Mucosa of descending colon (tissue), 3 donors: ENCODE results near the gene SYT7. TPM values are rescaled to one million over a fixed set of nuclear protein-coding genes. Genes with fewer than 3 reads are reported as not detected.
"Not testable (repeated sequence)": the region's sequence is repeated elsewhere in the genome, so short reads cannot be mapped to it uniquely, and the experiment has no call there.

ENCODE experiments used
- ATAC-seq: fragments of 200-7000 bp; cut with Tn5 transposase; one replicate; pipeline ENCODE4 v1.9.1; 2020; ENCODE audit warnings: mild to moderate bottlenecking, moderate library complexity
- DNase-seq, 3 donors: peaks; one replicate each; pipeline ENCODE4 v3.0.0-alpha.2; 2020
- H3K36me3 ChIP-seq: fragments of 200-600 bp; one replicate; pipeline ENCODE4 v1.8.0; 2021; ENCODE audit warnings: low read depth, mild to moderate bottlenecking
- H3K4me1 ChIP-seq: fragments of 200-600 bp; one replicate; pipeline ENCODE4 v1.8.0; 2021; ENCODE audit warnings: low read depth, mild to moderate bottlenecking
- H3K4me3 ChIP-seq: fragments of 200-600 bp; one replicate; pipeline ENCODE4 v1.8.0; 2021; ENCODE audit warnings: mild to moderate bottlenecking
- H3K9me3 ChIP-seq: fragments of 200-600 bp; one replicate; pipeline ENCODE4 v1.8.0; 2021; ENCODE audit warnings: mild to moderate bottlenecking
- CTCF ChIP-seq: fragments of 200-600 bp; IDR thresholded peaks from one replicate; pipeline ENCODE4 v1.8.0; 2022; ENCODE audit warnings: antibody characterized with exemption, mild to moderate bottlenecking
- intact Hi-C, 2 donors: fragments of 100-400 bp; cut with DNase I in 1 of 2; cut with micrococcal nuclease in 1 of 2; formaldehyde crosslinking; loops; one replicate each; pipeline versions ENCODE4 v1.11.0 to v1.11.1; 2022; cut with DNase I, micrococcal nuclease
- total RNA-seq, 3 donors: library from RNA; stranded (reverse); fragmentation: NEBNext Ultra II Directional in 2 of 3; extraction: Animal tissue kit (Norgen Biotek cat#: 25700) in 2 of 3; gene quantifications; one replicate each; pipeline versions ENCODE4 v1.2.1 to v1.2.4, GENCODE V29; 2021 to 2023
- donor health status: DM: no; HTN: no; CAD: no; lungs with moderate emphysema.
- donor health status: DM: no; HTN: no; CAD: no.
- donor health status: DM: no; HTN: yes; CAD: no.

The SYT7 gene
- total RNA-seq, 3 donors from 2014 or later = 8.2 to 19.7 (median 19.0) TPM

DNA sequence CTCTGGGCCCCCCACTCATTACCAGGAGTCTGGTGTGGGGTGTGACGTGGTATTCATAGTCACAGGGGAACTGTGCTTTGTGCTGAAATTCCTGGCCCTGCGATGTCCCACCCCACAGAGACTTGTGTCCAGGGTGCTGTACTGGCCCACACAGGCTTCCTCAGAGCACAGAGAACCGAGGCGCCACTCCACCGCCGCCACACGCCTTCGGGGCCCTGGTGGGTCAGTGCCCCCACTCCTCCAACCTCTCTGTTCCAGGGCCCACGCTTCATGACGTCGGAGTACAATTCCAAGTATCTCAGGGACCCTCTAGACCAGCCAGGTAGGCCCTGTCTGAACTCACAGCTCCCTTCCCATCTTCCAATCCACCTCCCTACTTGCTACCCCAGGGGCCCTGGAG, 95.8 kb downstream of the SYT7 start:
- peaks cover 9% of the 10 kb centered on the region for H3K4me1 ChIP-seq
- H3K4me3 ChIP-seq = no peak overlapping the region
- H3K9me3 ChIP-seq = no peaks in the 10 kb centered on the region
- no peak for DNase-seq
- H3K36me3 ChIP-seq = no peaks in the 10 kb centered on the region
- intact Hi-C loops = no loop called here
- no peak for TF ChIP-seq CTCF
- ATAC-seq = no peak

DNA sequence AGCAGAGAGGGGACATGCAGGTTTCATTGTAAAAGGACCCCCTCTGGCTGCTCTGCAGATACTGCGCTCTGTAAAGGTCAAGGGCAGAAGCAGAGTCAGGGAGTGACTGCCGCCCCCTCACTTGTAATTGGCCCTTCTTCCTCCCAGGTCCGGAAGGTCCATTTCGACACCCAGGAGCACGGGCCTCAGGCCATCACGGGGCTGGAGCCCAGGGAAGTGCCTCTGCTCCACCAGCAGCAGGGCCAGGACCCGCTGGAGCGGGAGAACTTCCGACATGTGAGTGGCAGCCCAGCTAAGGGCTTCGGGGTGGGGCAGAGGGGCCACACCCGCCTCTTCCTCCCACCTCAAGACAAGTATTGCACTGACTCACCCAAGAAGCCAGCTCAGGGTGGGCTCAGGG, 96.3 kb downstream of the SYT7 start:
- DNase-seq = no peak
- H3K4me3 ChIP-seq = no peak overlapping the region
- no peak for TF ChIP-seq CTCF
- H3K4me1 ChIP-seq = peaks cover 7% of the 10 kb centered on the region
- intact Hi-C loops = no loop called here
- H3K9me3 ChIP-seq = no peaks in the 10 kb centered on the region
- ATAC-seq = no peak
- no peaks in the 10 kb centered on the region for H3K36me3 ChIP-seq

DNA sequence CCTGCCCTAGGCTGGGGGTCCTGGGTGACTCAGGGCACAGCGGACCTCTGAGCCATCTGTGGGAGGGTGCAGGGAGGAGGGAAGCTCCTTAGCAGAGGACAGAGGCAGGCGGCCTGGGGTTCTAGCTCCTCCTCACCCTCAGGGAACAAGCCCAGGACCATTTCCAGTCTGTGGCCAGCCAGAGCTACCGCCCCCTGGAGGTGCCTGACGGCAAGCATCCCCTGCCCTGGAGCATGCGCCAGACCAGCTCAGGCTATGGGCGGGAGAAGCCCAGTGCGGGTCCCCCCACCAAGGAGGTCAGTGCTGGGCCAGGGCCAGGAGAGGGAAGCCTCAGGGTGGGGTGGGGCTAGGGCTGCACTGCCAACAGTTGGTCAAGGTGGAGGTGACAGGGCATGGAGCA, 98.4 kb downstream of the SYT7 start:
- H3K36me3 ChIP-seq = no peaks in the 10 kb centered on the region
- peak; percentile 46 for ATAC-seq
- intact Hi-C loops = no loop called here
- H3K4me1 ChIP-seq = no peaks in the 10 kb centered on the region
- no peak for TF ChIP-seq CTCF
- DNase-seq = peak in 1 of 3 donors; percentile 35
- H3K9me3 ChIP-seq = no peaks in the 10 kb centered on the region
- no peak overlapping the region for H3K4me3 ChIP-seq

DNA sequence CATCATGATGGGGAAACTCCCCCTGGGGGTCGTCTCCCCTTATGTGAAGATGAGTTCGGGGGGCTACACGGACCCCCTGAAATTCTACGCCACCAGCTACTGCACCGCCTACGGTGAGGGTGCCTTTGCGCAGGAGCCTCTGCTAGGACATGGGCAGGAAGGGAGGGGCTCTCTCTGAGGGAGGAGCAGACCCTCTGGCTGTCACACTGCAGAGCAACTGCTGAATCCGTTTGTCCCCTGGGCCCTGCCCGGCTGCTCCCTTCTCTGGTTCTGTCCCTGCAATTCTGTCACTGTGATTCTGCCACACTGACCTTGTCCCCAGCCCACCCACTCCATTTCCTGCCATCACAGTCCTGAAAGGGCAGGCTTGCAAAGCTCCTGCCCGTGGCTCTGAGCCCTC, 99.1 kb downstream of the SYT7 start:
- Histone ChIP-seq H3K4me1 (no peaks in the 10 kb centered on the region), H3K4me3 (no peak overlapping the region), H3K9me3 (no peaks in the 10 kb centered on the region), H3K36me3 (no peaks in the 10 kb centered on the region)
- intact Hi-C loops = no loop called here
- DNase-seq = no peak
- no peak for TF ChIP-seq CTCF
- ATAC-seq = no peak

GRCh38 chr11:61480994-61481335, 99.9 kb downstream of the SYT7 start:
- no peaks in the 10 kb centered on the region for H3K4me1 ChIP-seq
- DNase-seq (peak in 2 of 3 donors; percentile 50 to 59), ATAC-seq (peak; percentile 84)
- H3K4me3 ChIP-seq = no peak overlapping the region
- no peaks in the 10 kb centered on the region for H3K36me3 ChIP-seq
- H3K9me3 ChIP-seq = no peaks in the 10 kb centered on the region
- TF ChIP-seq CTCF = no peak
- intact Hi-C loops = no loop called here

DNA sequence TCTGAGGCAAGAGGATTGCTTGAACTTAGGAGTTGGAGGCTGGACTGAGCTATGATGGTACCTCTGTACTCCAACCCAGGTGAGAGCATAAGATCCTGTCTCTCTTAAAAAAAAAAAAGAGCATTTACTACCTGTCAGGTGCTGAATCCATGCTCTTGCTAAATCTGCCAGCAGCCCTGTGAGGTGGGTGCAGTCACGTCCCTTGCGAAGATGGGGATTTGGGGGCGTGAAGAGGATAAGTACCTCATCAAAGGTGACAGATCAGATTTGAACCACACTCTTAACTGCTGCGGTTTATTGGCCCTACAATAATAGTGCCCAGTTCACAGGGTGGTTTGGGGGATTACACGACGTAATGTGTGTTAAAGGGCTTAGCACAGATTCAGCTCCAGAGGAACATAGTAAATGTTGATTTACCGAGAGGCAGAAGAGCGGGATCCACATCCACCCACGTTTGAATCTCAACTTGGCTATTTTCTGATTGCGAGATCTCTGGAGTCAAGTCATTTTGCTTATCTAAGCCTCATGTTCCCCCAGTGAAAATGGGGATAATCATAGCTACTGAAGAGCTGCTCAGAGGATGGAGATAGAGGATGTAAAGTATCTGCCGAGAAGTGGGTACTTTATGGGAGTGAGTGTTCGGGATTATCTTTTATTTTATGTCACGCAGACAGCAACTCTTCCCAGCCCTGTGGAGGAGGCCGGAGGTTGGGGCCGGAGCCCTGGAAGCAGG, 100.4 kb downstream of the SYT7 start:
- Histone ChIP-seq H3K36me3 (no peaks in the 10 kb centered on the region), H3K9me3 (no peaks in the 10 kb centered on the region), H3K4me1 (no peaks in the 10 kb centered on the region), H3K4me3 (no peak overlapping the region)
- intact Hi-C loops = no loop called here
- TF ChIP-seq CTCF = no peak
- DNase-seq (no peak), ATAC-seq (no peak)

DNA sequence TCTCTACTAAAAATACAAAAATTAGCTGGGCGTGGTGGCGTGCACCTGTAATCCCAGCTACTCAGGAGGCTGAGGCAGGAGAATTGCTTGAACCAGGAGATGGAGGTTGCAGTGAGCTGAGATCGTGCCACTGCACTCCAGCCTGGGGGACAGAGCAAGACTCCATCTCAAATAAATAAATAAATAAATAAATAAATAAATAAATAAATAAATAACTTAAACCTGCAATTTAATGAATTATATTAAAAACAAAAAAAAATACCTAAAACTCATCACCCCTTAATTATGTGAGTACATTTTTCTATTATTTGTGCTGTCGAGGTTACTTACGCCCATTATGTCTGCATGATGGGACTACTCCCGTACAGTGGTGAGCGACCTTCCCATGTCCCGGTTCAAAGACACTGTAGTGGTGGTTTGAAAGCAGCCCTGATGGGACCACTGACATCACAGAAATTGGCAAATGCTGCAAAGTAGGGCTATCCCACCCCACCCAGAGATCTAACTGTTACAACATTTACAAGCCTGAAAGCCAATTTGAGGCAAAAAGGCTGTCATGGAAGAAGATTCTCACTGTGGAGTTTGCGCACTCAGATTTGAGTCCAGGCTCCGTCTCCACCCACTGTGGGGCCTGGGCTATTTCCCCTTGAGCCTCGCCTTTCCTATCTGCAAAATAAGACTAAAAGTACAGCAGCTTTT, 101.4 kb downstream of the SYT7 start:
- intact Hi-C loops = loop anchor here (5.0 to 10.0 kb wide), 2 partner anchors 38 to 155 kb away; no protein-coding TSS in a partner anchor
- H3K4me1 ChIP-seq, H3K9me3 ChIP-seq, H3K36me3 ChIP-seq, ATAC-seq, H3K4me3 ChIP-seq, DNase-seq: not testable (repeated sequence)
